Left colon (tissue), 2 donors: ENCODE measurements around the gene CELF6. TPM values are rescaled to one million over a fixed set of nuclear protein-coding genes. Genes with fewer than 3 reads are reported as not detected.

Experiments used
- ATAC-seq: fragments of 200-7000 bp; cut with Tn5 transposase; one replicate; pipeline ENCODE4 v1.9.1; 2020; ENCODE audit warnings: mild to moderate bottlenecking, moderate library complexity
- DNase-seq, 2 donors: peaks; one replicate each; pipeline ENCODE4 v3.0.0-alpha.2; 2020
- intact Hi-C, 2 donors: fragments of 100-400 bp; cut with DNase I in 1 of 2; cut with micrococcal nuclease in 1 of 2; formaldehyde crosslinking; loops; one replicate each; pipeline versions ENCODE4 v1.11.2 to v1.14.0; 2022; cut with DNase I, micrococcal nuclease
- long read RNA-seq: library from polyadenylated mRNA; unstranded; transcript quantifications from one replicate; pipeline ENCODE4 v2.0.0, GENCODE V29; 2021
- total RNA-seq, 2 donors: library from RNA; stranded (reverse); fragmentation: NEBNext Ultra II Directional; extraction: Animal tissue kit (Norgen Biotek cat#: 25700); gene quantifications; one replicate each; pipeline ENCODE4 v1.2.1, GENCODE V29; 2021
- donor health status: DM: no; HTN: no; CAD: no.
- donor health status: DM: yes; HTN: yes; CAD: no.

CELF6 gene
- 1 to 10 TPM; 1.1 to 1.2 TPM for total RNA-seq
- long read RNA-seq, partial matches to known transcripts: 2 of 5 reads
- long read RNA-seq, other reads (novel, unspliced or antisense): 2 of 5 reads

- peak; percentile 83 for ATAC-seq
- intact Hi-C loops: loop anchor here in 1 of 2 donors (10.0 kb wide), 1 partner anchor 265 kb away; no protein-coding TSS in a partner anchor
- DNase-seq: peak; percentile 77 to 81
These were observed at the start of gene CELF6 for GRCh38 chr15:72319985-72320671. Gene CELF6 (minus strand): TSS chr15:72320157. CDS start chr15:72319874, 283 bp downstream.

- peak; percentile 23 to 38 for DNase-seq
- peak; percentile 78 for ATAC-seq
- intact Hi-C loops: no loop called here
These were observed 48.9 kb upstream of the CELF6 start for GRCh38 chr15:72368899-72369298.

GRCh38 chr15:72368325-72368724 lies 48.4 kb upstream of the CELF6 start:
- ATAC-seq (peak; percentile 68), DNase-seq (no peak)
- intact Hi-C loops: no loop called here

- DNase-seq (no peak), ATAC-seq (peak; percentile 32)
- intact Hi-C loops: no loop called here
These were observed 45.9 kb upstream of the CELF6 start for GRCh38 chr15:72365844-72366243.

- intact Hi-C loops: no loop called here
These were observed 41.2 kb upstream of the CELF6 start for GRCh38 chr15:72361176-72361575.

GRCh38 chr15:72358650-72359171 lies 38.8 kb upstream of the CELF6 start:
- DNase-seq: peak in 1 of 2 donors; percentile 30
- ATAC-seq: peak; percentile 89
- intact Hi-C loops: no loop called here

More at GRCh38 chr15:72361176-72361575, 41.2 kb upstream of the CELF6 start:
- DNase-seq (no peak), ATAC-seq (no peak)

GRCh38 chr15:72358121-72358520 lies 38.2 kb upstream of the CELF6 start:
- no peak for DNase-seq
- intact Hi-C loops: no loop called here

GRCh38 chr15:72354496-72354895 lies 34.5 kb upstream of the CELF6 start:
- intact Hi-C loops: no loop called here
- no peak for DNase-seq

More at GRCh38 chr15:72358121-72358520, 38.2 kb upstream of the CELF6 start:
- no peak for ATAC-seq

GRCh38 chr15:72353266-72353665 lies 33.3 kb upstream of the CELF6 start:
- intact Hi-C loops: no loop called here
- ATAC-seq: no peak

More at GRCh38 chr15:72354496-72354895, 34.5 kb upstream of the CELF6 start:
- no peak for ATAC-seq

GRCh38 chr15:72345806-72346205 lies 25.8 kb upstream of the CELF6 start:
- no peak for DNase-seq
- intact Hi-C loops: no loop called here
- ATAC-seq: no peak

More at GRCh38 chr15:72353266-72353665, 33.3 kb upstream of the CELF6 start:
- no peak for DNase-seq

GRCh38 chr15:72345280-72345679 lies 25.3 kb upstream of the CELF6 start:
- no peak for ATAC-seq
- DNase-seq: no peak
- intact Hi-C loops: no loop called here

- no peak for ATAC-seq
- no peak for DNase-seq
- intact Hi-C loops: no loop called here
These were observed 24.6 kb upstream of the CELF6 start for GRCh38 chr15:72344602-72345001.

GRCh38 chr15:72342385-72342784 lies 22.4 kb upstream of the CELF6 start:
- DNase-seq: peak in 1 of 2 donors; percentile 39
- peak; percentile 46 for ATAC-seq
- intact Hi-C loops: no loop called here

GRCh38 chr15:72341361-72341760 lies 21.4 kb upstream of the CELF6 start:
- DNase-seq (no peak), ATAC-seq (no peak)
- intact Hi-C loops: no loop called here

GRCh38 chr15:72340366-72340765 lies 20.4 kb upstream of the CELF6 start:
- ATAC-seq (no peak), DNase-seq (no peak)
- intact Hi-C loops: no loop called here

- intact Hi-C loops: no loop called here
- peak; percentile 33 for ATAC-seq
- DNase-seq: no peak
These were observed 19.8 kb upstream of the CELF6 start for GRCh38 chr15:72339777-72340177.

GRCh38 chr15:72338617-72339321 lies 18.8 kb upstream of the CELF6 start:
- intact Hi-C loops: no loop called here
- ATAC-seq: peak; percentile 20
- peak in 1 of 2 donors; percentile 36 for DNase-seq

- DNase-seq: no peak
- ATAC-seq: no peak
- intact Hi-C loops: no loop called here
These were observed 18.2 kb upstream of the CELF6 start for GRCh38 chr15:72338148-72338547.

- ATAC-seq (no peak), DNase-seq (no peak)
- intact Hi-C loops: no loop called here
These were observed 14.9 kb upstream of the CELF6 start for GRCh38 chr15:72334842-72335241.

- ATAC-seq: no peak
- intact Hi-C loops: no loop called here
- DNase-seq: no peak
These were observed 11.1 kb upstream of the CELF6 start for GRCh38 chr15:72331021-72331420.
